ENCODE results near the gene IMMT. TPM values are rescaled to one million over a fixed set of nuclear protein-coding genes. Genes with fewer than 3 reads are reported as not detected.

The IMMT gene
- total and polyA plus RNA-seq, 3 experiments from 2014 or later: 65.7 to 149 (median 147) TPM

GRCh38 chr2:86143307-86143706 lies 52.0 kb downstream of the IMMT start:
- no peak overlapping the region for H3K4me3 Mint-ChIP-seq
- DNase-seq: no peak
- H3K36me3 ChIP-seq (ENCODE audit: insufficient read depth, low read length): peaks cover 43% of the 10 kb centered on the region
- H3K9me3 ChIP-seq (ENCODE audit: low read length): no peaks in the 10 kb centered on the region
- no peaks in the 10 kb centered on the region for H3K9me3 Mint-ChIP-seq
- H3K36me3 Mint-ChIP-seq: peaks cover 5 to 84% (median 15%) of the 10 kb centered on the region in 3 donors
- POLR2A ChIA-PET: no interaction called here
- CTCF ChIA-PET: no interaction called here
- no peaks in the 10 kb centered on the region for H3K27me3 ChIP-seq (ENCODE audit: insufficient read depth, low read length, poor library complexity, severe bottlenecking)
- H3K4me3 ChIP-seq (ENCODE audit: low read length): no peak overlapping the region
- H3K27me3 Mint-ChIP-seq: no peaks in the 10 kb centered on the region
- no peak overlapping the region for H3K27ac ChIP-seq (ENCODE audit: low read depth, low read length)
- H3K4me1 ChIP-seq (ENCODE audit: insufficient read depth, low read length): no peaks in the 10 kb centered on the region
- H3K4me1 Mint-ChIP-seq: peaks cover 9 to 15% (median 14%) of the 10 kb centered on the region in 3 donors
- H3K27ac Mint-ChIP-seq: no peak overlapping the region

DNA sequence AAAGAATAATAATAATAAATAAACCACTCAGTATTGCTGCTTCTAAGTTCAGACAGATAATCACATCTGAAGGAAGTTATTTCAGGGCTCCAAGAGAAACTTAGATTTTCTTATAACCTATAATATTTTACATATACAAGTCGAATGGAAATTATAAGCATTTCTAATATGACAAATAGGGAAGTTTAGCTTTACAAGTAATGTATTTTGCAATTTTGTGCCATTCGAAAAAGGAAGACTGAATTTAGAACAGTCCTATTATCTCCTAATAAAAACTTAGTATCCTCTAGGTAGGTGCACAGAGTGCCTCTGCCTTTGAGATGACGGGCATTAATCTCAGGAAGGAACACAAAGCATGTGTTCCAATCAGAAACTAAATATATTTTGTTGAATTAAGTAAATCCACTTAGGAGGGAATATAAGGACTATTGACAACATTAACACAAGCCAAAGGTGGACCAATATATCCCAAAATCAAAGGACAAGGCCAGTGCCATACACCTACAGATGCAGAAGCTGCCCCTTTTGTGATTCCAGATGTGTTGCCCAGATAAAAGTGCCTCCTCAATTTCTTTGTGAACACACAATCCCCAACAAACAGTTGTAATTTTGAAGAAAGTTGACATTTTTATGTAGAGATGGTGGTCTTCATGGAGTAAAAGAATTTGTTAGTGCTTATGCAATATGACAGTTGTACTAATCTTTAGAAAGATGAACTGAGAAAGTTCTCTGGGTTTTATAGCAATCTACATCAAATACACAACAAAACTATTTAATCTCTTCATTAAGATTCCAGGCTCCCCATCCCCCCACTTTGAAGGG lies 52.6 kb downstream of the IMMT start:
- Histone ChIP-seq H3K9me3 (ENCODE audit: low read length) (no peaks in the 10 kb centered on the region), H3K4me3 (ENCODE audit: low read length) (no peak overlapping the region), H3K27ac (ENCODE audit: low read depth, low read length) (no peak overlapping the region), H3K27me3 (ENCODE audit: insufficient read depth, low read length, poor library complexity, severe bottlenecking) (no peaks in the 10 kb centered on the region), H3K36me3 (ENCODE audit: insufficient read depth, low read length) (peaks cover 44% of the 10 kb centered on the region), H3K4me1 (ENCODE audit: insufficient read depth, low read length) (no peaks in the 10 kb centered on the region)
- ChIA-PET CTCF (no interaction called here), POLR2A (no interaction called here)
- Mint-ChIP-seq H3K4me1 (peaks cover 9 to 15% (median 14%) of the 10 kb centered on the region in 3 donors), H3K9me3 (no peaks in the 10 kb centered on the region), H3K27me3 (no peaks in the 10 kb centered on the region), H3K36me3 (peaks cover 2 to 84% (median 19%) of the 10 kb centered on the region in 3 donors), H3K4me3 (no peak overlapping the region), H3K27ac (peak overlapping the region in 2 of 8 donors; percentile 46 to 80)
- DNase-seq: no peak

DNA sequence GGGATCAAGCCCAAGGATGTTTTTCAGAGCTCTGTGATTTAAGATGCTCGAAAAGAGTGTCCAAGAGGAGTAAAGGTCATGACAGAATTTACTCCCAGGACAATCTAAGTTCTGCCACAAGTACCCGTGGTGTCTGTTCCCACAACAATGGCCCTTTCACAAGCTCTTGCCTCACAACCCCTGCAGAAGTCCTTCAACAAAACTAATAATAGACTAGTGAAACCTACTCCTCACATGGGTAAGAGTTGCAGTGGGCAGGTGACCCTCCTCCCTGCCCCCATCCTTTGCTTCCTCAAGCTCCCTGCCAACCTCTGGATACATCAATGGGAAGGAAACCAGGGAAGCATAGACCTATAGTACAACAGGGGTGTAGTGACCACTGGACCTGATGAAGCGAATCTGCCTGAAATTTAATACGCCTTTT lies 54.3 kb downstream of the IMMT start:
- H3K4me3 Mint-ChIP-seq: no peak overlapping the region
- Histone ChIP-seq H3K9me3 (ENCODE audit: low read length) (no peaks in the 10 kb centered on the region), H3K27ac (ENCODE audit: low read depth, low read length) (no peak overlapping the region), H3K4me1 (ENCODE audit: insufficient read depth, low read length) (no peaks in the 10 kb centered on the region), H3K36me3 (ENCODE audit: insufficient read depth, low read length) (peaks cover 49% of the 10 kb centered on the region), H3K4me3 (ENCODE audit: low read length) (no peak overlapping the region), H3K27me3 (ENCODE audit: insufficient read depth, low read length, poor library complexity, severe bottlenecking) (no peaks in the 10 kb centered on the region)
- peaks cover 9 to 15% (median 14%) of the 10 kb centered on the region in 3 donors for H3K4me1 Mint-ChIP-seq
- no peak for DNase-seq
- H3K27me3 Mint-ChIP-seq: no peaks in the 10 kb centered on the region
- H3K27ac Mint-ChIP-seq: peak overlapping the region in 4 of 8 donors; percentile 23 to 67 (median 53)
- H3K36me3 Mint-ChIP-seq: peaks cover 8 to 87% (median 30%) of the 10 kb centered on the region in 3 donors
- CTCF ChIA-PET: no interaction called here
- POLR2A ChIA-PET: interaction anchor here (0.7 kb wide), 1 partner anchor 444 kb away, joined by 8 read pairs; no protein-coding TSS in a partner anchor
- H3K9me3 Mint-ChIP-seq: no peaks in the 10 kb centered on the region

- Mint-ChIP-seq H3K27me3 (no peaks in the 10 kb centered on the region), H3K27ac (peak overlapping the region in 5 of 8 donors; percentile 53 to 93 (median 78)), H3K4me1 (peaks cover 9 to 15% (median 14%) of the 10 kb centered on the region in 3 donors), H3K9me3 (no peaks in the 10 kb centered on the region), H3K36me3 (peaks cover 8 to 90% (median 30%) of the 10 kb centered on the region in 3 donors), H3K4me3 (no peak overlapping the region)
- Histone ChIP-seq H3K27ac (ENCODE audit: low read depth, low read length) (no peak overlapping the region), H3K9me3 (ENCODE audit: low read length) (no peaks in the 10 kb centered on the region), H3K27me3 (ENCODE audit: insufficient read depth, low read length, poor library complexity, severe bottlenecking) (no peaks in the 10 kb centered on the region), H3K4me3 (ENCODE audit: low read length) (no peak overlapping the region), H3K4me1 (ENCODE audit: insufficient read depth, low read length) (no peaks in the 10 kb centered on the region), H3K36me3 (ENCODE audit: insufficient read depth, low read length) (peaks cover 52% of the 10 kb centered on the region)
- peak in 2 of 5 donors; percentile 5 for DNase-seq
- ChIA-PET CTCF (no interaction called here), POLR2A (no interaction called here)
Measured at GRCh38 chr2:86139981-86140380, 55.3 kb downstream of the IMMT start.

DNA sequence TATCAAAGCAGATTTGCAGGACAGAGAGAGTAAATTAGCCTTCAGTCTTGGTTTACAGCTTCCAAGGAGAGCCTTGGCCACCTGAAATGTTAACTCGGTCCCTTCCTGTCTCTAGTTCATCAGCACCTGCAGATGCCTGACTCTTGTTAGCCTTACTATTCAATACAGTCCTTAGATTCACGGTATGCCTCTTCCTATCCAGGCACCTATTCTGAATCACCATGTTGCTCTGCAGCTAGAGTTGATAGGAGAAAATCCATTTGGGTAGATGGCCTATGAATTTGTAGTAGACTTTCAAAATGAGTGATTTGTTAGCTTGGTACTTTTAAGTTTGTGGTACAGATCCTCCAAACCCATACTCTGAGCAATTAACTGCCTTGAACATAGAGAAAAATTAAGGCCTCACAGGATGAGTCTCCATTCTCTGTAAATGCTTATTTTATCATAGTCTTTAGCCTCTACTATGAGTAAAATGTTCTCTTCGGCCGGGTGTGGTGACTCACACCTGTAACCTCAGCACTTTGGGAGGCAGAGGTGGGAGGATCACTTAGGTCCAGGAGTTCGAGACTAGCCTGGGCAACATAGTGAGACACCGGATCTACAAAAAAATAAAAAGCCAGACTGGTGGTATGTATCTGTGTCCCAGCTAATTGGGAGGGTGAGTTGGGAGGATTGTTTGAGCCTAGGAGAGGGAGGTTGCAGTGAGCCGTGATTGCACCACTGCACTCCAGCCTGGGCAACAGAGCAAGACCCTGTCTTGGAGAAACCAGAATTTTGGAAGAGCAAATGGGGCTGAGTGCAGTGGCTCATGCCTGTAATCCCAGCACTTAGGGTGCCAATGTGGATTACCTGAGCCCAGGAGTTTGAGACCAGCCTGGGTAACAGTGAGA lies 56.3 kb downstream of the IMMT start:
- Histone ChIP-seq H3K36me3 (ENCODE audit: insufficient read depth, low read length) (peaks cover 52% of the 10 kb centered on the region), H3K27me3 (ENCODE audit: insufficient read depth, low read length, poor library complexity, severe bottlenecking) (no peaks in the 10 kb centered on the region), H3K27ac (ENCODE audit: low read depth, low read length) (no peak overlapping the region), H3K9me3 (ENCODE audit: low read length) (no peaks in the 10 kb centered on the region), H3K4me1 (ENCODE audit: insufficient read depth, low read length) (no peaks in the 10 kb centered on the region), H3K4me3 (ENCODE audit: low read length) (no peak overlapping the region)
- Mint-ChIP-seq H3K4me1 (peaks cover 9 to 15% (median 14%) of the 10 kb centered on the region in 3 donors), H3K27ac (peak overlapping the region in 7 of 8 donors; percentile 34 to 93 (median 63)), H3K27me3 (no peaks in the 10 kb centered on the region), H3K4me3 (no peak overlapping the region), H3K9me3 (no peaks in the 10 kb centered on the region), H3K36me3 (peaks cover 8 to 90% (median 28%) of the 10 kb centered on the region in 3 donors)
- ChIA-PET POLR2A (no interaction called here), CTCF (no interaction called here)
- DNase-seq: no peak

DNA sequence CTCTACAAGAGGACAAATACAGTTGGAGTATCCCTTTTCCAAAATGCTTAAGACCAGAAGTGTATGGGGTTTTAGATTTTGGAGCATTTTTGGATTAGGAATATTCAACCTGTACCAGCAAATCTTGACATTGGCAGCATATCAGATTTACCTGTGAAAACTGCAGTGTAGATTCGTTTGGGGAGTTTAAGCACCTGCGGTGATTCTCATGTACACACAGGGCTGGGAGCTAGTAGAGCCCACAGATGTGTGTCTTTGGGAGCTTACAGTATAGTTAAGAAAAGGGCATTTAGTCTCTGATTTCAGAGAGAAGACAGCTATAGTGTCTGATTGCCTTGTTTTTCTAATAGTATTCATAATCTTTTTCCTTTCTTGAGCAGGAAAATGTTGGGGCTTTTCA lies 59.1 kb downstream of the IMMT start:
- Histone ChIP-seq H3K27ac (ENCODE audit: low read depth, low read length) (no peak overlapping the region), H3K27me3 (ENCODE audit: insufficient read depth, low read length, poor library complexity, severe bottlenecking) (no peaks in the 10 kb centered on the region), H3K36me3 (ENCODE audit: insufficient read depth, low read length) (peaks cover 73% of the 10 kb centered on the region), H3K4me3 (ENCODE audit: low read length) (no peak overlapping the region), H3K4me1 (ENCODE audit: insufficient read depth, low read length) (no peaks in the 10 kb centered on the region), H3K9me3 (ENCODE audit: low read length) (no peaks in the 10 kb centered on the region)
- H3K36me3 Mint-ChIP-seq: peaks cover 8 to 96% (median 34%) of the 10 kb centered on the region in 3 donors
- POLR2A ChIA-PET: interaction anchor here (0.5 kb wide), 1 partner anchor 1919 kb away, joined by 11 read pairs; no protein-coding TSS in a partner anchor
- peaks cover 9 to 15% (median 14%) of the 10 kb centered on the region in 3 donors for H3K4me1 Mint-ChIP-seq
- H3K27ac Mint-ChIP-seq: peak overlapping the region in 2 of 8 donors; percentile 29 to 58
- peaks cover 0 to 1% of the 10 kb centered on the region in 2 donors for H3K27me3 Mint-ChIP-seq
- H3K9me3 Mint-ChIP-seq: no peaks in the 10 kb centered on the region
- H3K4me3 Mint-ChIP-seq: no peak overlapping the region
- CTCF ChIA-PET: no interaction called here
- no peak for DNase-seq

DNA sequence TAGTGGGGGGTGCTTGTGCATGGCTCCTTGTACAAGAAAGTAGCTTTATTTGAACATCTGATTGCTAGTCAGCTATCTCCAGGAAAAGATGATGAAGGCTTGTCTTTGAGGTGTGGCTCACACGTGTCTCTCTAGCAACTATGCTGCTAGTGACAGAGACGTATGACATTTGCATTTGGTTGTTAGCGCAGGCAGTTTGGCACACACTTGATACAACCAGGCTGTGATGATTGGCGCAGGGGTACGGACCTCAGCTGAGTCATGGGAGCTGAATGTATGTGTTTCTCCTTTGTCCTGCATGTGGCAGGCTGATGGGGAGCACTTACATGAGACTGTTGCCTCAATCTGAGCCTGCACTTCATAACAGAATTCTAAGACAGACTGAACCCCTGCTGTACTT lies 59.6 kb downstream of the IMMT start:
- ChIA-PET POLR2A (interaction anchor here (0.5 kb wide), 1 partner anchor 1919 kb away, joined by 11 read pairs; no protein-coding TSS in a partner anchor), CTCF (no interaction called here)
- Histone ChIP-seq H3K4me1 (ENCODE audit: insufficient read depth, low read length) (no peaks in the 10 kb centered on the region), H3K27ac (ENCODE audit: low read depth, low read length) (no peak overlapping the region), H3K4me3 (ENCODE audit: low read length) (no peak overlapping the region), H3K27me3 (ENCODE audit: insufficient read depth, low read length, poor library complexity, severe bottlenecking) (no peaks in the 10 kb centered on the region), H3K36me3 (ENCODE audit: insufficient read depth, low read length) (peaks cover 74% of the 10 kb centered on the region), H3K9me3 (ENCODE audit: low read length) (no peaks in the 10 kb centered on the region)
- Mint-ChIP-seq H3K36me3 (peaks cover 8 to 97% (median 34%) of the 10 kb centered on the region in 3 donors), H3K4me3 (no peak overlapping the region), H3K27me3 (peaks cover 0 to 1% of the 10 kb centered on the region in 2 donors), H3K4me1 (peaks cover 9 to 15% (median 14%) of the 10 kb centered on the region in 3 donors), H3K27ac (peak overlapping the region in 1 of 8 donors; percentile 13), H3K9me3 (no peaks in the 10 kb centered on the region)
- DNase-seq: no peak

Data from CD8-positive, alpha-beta memory T cell (primary cell).